ENCODE measurements around the gene TMEM164.

TMEM164 gene

GRCh38 chrX:110180928-110181310 is 178.0 kb downstream of the TMEM164 start:
- peak overlapping the region; percentile 20 for H3K4me2 ChIP-seq (ENCODE audit: low read length)
- H2BK12ac ChIP-seq (ENCODE audit: low read length) = peak overlapping the region; percentile 71
- H4K8ac ChIP-seq (ENCODE audit: low read depth, low read length) = no peak overlapping the region
- no peaks in the 10 kb centered on the region for H3K36me3 ChIP-seq (ENCODE audit: control insufficient read depth in 1 of 2, insufficient read depth in 2 of 2, low read length in 2 of 2)
- H3K79me1 ChIP-seq (ENCODE audit: low read length) = peaks cover 7% of the 10 kb centered on the region
- H2BK5ac ChIP-seq (ENCODE audit: low read depth, low read length, poor library complexity) = no peak overlapping the region
- no peaks in the 10 kb centered on the region for H3K9me3 ChIP-seq (ENCODE audit: insufficient read depth, low read depth, low read length)
- no peak overlapping the region for H2BK120ac ChIP-seq (ENCODE audit: insufficient read depth, low read length, poor library complexity)
- no peak overlapping the region for H2AK5ac ChIP-seq (ENCODE audit: low read length)
- no peak overlapping the region for H3K9ac ChIP-seq (ENCODE audit: low read length)
- H2AFZ ChIP-seq (ENCODE audit: insufficient read depth, low read length, poor library complexity) = no peak overlapping the region
- no peak overlapping the region for H3K14ac ChIP-seq (ENCODE audit: low read length)
- no peak overlapping the region for H3K23ac ChIP-seq (ENCODE audit: low read length)
- peak overlapping the region; percentile 85 for H3K27ac ChIP-seq (ENCODE audit: low read depth, low read length)
- H3K4ac ChIP-seq (ENCODE audit: low read depth, low read length) = no peak overlapping the region
- no peak overlapping the region for H3K4me3 ChIP-seq (ENCODE audit: low read depth, low read length)
- peaks cover 1% of the 10 kb centered on the region for H3K79me2 ChIP-seq (ENCODE audit: control insufficient read depth, insufficient read depth, low read length, poor library complexity)
- no peak overlapping the region for H3K18ac ChIP-seq (ENCODE audit: low read length)
- H4K12ac ChIP-seq (ENCODE audit: low read depth, low read length) = no peak overlapping the region
- H3K4me1 ChIP-seq (ENCODE audit: control insufficient read depth in 1 of 2, insufficient read depth in 2 of 2, low read length in 2 of 2) = peaks cover 14 to 21% of the 10 kb centered on the region in 2 experiments
- no CpG with 5 or more reads among the region's 6 CpGs for WGBS (ENCODE audit: extremely low coverage, insufficient coverage, insufficient read length)
- DNase-seq = peak in 1 of 2 donors; percentile 7
- H4K91ac ChIP-seq (ENCODE audit: low read depth, low read length) = peak overlapping the region; percentile 89
- no peaks in the 10 kb centered on the region for H3K27me3 ChIP-seq (ENCODE audit: insufficient read depth, low read length)

- H3K14ac ChIP-seq (ENCODE audit: low read length) = no peak overlapping the region
- no peak overlapping the region for H3K4me3 ChIP-seq (ENCODE audit: low read depth, low read length)
- H3K27ac ChIP-seq (ENCODE audit: low read depth, low read length) = peak overlapping the region; percentile 85
- no peaks in the 10 kb centered on the region for H3K9me3 ChIP-seq (ENCODE audit: insufficient read depth, low read depth, low read length)
- no peak overlapping the region for H4K8ac ChIP-seq (ENCODE audit: low read depth, low read length)
- peak overlapping the region; percentile 20 for H3K4me2 ChIP-seq (ENCODE audit: low read length)
- H3K4me1 ChIP-seq (ENCODE audit: control insufficient read depth in 1 of 2, insufficient read depth in 2 of 2, low read length in 2 of 2) = peaks cover 14 to 21% of the 10 kb centered on the region in 2 experiments
- H3K9ac ChIP-seq (ENCODE audit: low read length) = no peak overlapping the region
- peaks cover 1% of the 10 kb centered on the region for H3K79me2 ChIP-seq (ENCODE audit: control insufficient read depth, insufficient read depth, low read length, poor library complexity)
- no peak overlapping the region for H4K12ac ChIP-seq (ENCODE audit: low read depth, low read length)
- peaks cover 7% of the 10 kb centered on the region for H3K79me1 ChIP-seq (ENCODE audit: low read length)
- no peak overlapping the region for H3K4ac ChIP-seq (ENCODE audit: low read depth, low read length)
- H2BK120ac ChIP-seq (ENCODE audit: insufficient read depth, low read length, poor library complexity) = no peak overlapping the region
- no peak overlapping the region for H2AK5ac ChIP-seq (ENCODE audit: low read length)
- H3K36me3 ChIP-seq (ENCODE audit: control insufficient read depth in 1 of 2, insufficient read depth in 2 of 2, low read length in 2 of 2) = no peaks in the 10 kb centered on the region
- peak overlapping the region; percentile 89 for H4K91ac ChIP-seq (ENCODE audit: low read depth, low read length)
- H2AFZ ChIP-seq (ENCODE audit: insufficient read depth, low read length, poor library complexity) = no peak overlapping the region
- peak in 1 of 2 donors; percentile 50 for DNase-seq
- no peak overlapping the region for H3K23ac ChIP-seq (ENCODE audit: low read length)
- no CpG with 5 or more reads among the region's 2 CpGs for WGBS (ENCODE audit: extremely low coverage, insufficient coverage, insufficient read length)
- no peaks in the 10 kb centered on the region for H3K27me3 ChIP-seq (ENCODE audit: insufficient read depth, low read length)
- H2BK12ac ChIP-seq (ENCODE audit: low read length) = no peak overlapping the region
- no peak overlapping the region for H3K18ac ChIP-seq (ENCODE audit: low read length)
- H2BK5ac ChIP-seq (ENCODE audit: low read depth, low read length, poor library complexity) = no peak overlapping the region
These were observed 178.7 kb downstream of the TMEM164 start for GRCh38 chrX:110181459-110182137.

- no CpG with 5 or more reads among the region's 1 CpG for WGBS (ENCODE audit: extremely low coverage, insufficient coverage, insufficient read length)
- H3K14ac ChIP-seq (ENCODE audit: low read length) = peak overlapping the region; percentile 22
- peak overlapping the region; percentile 59 for H2BK120ac ChIP-seq (ENCODE audit: insufficient read depth, low read length, poor library complexity)
- no peak overlapping the region for H2AFZ ChIP-seq (ENCODE audit: insufficient read depth, low read length, poor library complexity)
- no peak overlapping the region for H4K12ac ChIP-seq (ENCODE audit: low read depth, low read length)
- no peaks in the 10 kb centered on the region for H3K27me3 ChIP-seq (ENCODE audit: insufficient read depth, low read length)
- DNase-seq = no peak
- H3K36me3 ChIP-seq (ENCODE audit: control insufficient read depth in 1 of 2, insufficient read depth in 2 of 2, low read length in 2 of 2) = no peaks in the 10 kb centered on the region
- H3K9me3 ChIP-seq (ENCODE audit: insufficient read depth, low read depth, low read length) = no peaks in the 10 kb centered on the region
- H3K23ac ChIP-seq (ENCODE audit: low read length) = no peak overlapping the region
- H4K91ac ChIP-seq (ENCODE audit: low read depth, low read length) = peak overlapping the region; percentile 61
- peak overlapping the region; percentile 78 for H3K27ac ChIP-seq (ENCODE audit: low read depth, low read length)
- peak overlapping the region; percentile 51 for H2BK5ac ChIP-seq (ENCODE audit: low read depth, low read length, poor library complexity)
- peaks cover 14 to 21% of the 10 kb centered on the region in 2 experiments for H3K4me1 ChIP-seq (ENCODE audit: control insufficient read depth in 1 of 2, insufficient read depth in 2 of 2, low read length in 2 of 2)
- H3K4ac ChIP-seq (ENCODE audit: low read depth, low read length) = no peak overlapping the region
- peaks cover 1% of the 10 kb centered on the region for H3K79me2 ChIP-seq (ENCODE audit: control insufficient read depth, insufficient read depth, low read length, poor library complexity)
- H4K8ac ChIP-seq (ENCODE audit: low read depth, low read length) = peak overlapping the region; percentile 4
- peak overlapping the region; percentile 21 for H3K18ac ChIP-seq (ENCODE audit: low read length)
- H2AK5ac ChIP-seq (ENCODE audit: low read length) = peak overlapping the region; percentile 5
- H3K4me2 ChIP-seq (ENCODE audit: low read length) = no peak overlapping the region
- H3K4me3 ChIP-seq (ENCODE audit: low read depth, low read length) = no peak overlapping the region
- no peak overlapping the region for H3K9ac ChIP-seq (ENCODE audit: low read length)
- peaks cover 7% of the 10 kb centered on the region for H3K79me1 ChIP-seq (ENCODE audit: low read length)
- peak overlapping the region; percentile 52 for H2BK12ac ChIP-seq (ENCODE audit: low read length)
These were observed 179.4 kb downstream of the TMEM164 start for GRCh38 chrX:110182362-110182761.

- no peaks in the 10 kb centered on the region for H3K27me3 ChIP-seq (ENCODE audit: insufficient read depth, low read length)
- peak overlapping the region; percentile 52 for H2BK12ac ChIP-seq (ENCODE audit: low read length)
- H3K36me3 ChIP-seq (ENCODE audit: control insufficient read depth in 1 of 2, insufficient read depth in 2 of 2, low read length in 2 of 2) = no peaks in the 10 kb centered on the region
- no peak overlapping the region for H3K4me3 ChIP-seq (ENCODE audit: low read depth, low read length)
- H4K12ac ChIP-seq (ENCODE audit: low read depth, low read length) = no peak overlapping the region
- peaks cover 1% of the 10 kb centered on the region for H3K79me2 ChIP-seq (ENCODE audit: control insufficient read depth, insufficient read depth, low read length, poor library complexity)
- no peak overlapping the region for H3K23ac ChIP-seq (ENCODE audit: low read length)
- H3K9ac ChIP-seq (ENCODE audit: low read length) = no peak overlapping the region
- peaks cover 14 to 21% of the 10 kb centered on the region in 2 experiments for H3K4me1 ChIP-seq (ENCODE audit: control insufficient read depth in 1 of 2, insufficient read depth in 2 of 2, low read length in 2 of 2)
- H2BK5ac ChIP-seq (ENCODE audit: low read depth, low read length, poor library complexity) = peak overlapping the region; percentile 51
- peak overlapping the region; percentile 22 for H3K14ac ChIP-seq (ENCODE audit: low read length)
- H3K18ac ChIP-seq (ENCODE audit: low read length) = peak overlapping the region; percentile 21
- WGBS (ENCODE audit: extremely low coverage, insufficient coverage, insufficient read length) = no CpG with 5 or more reads among the region's 6 CpGs
- H2BK120ac ChIP-seq (ENCODE audit: insufficient read depth, low read length, poor library complexity) = no peak overlapping the region
- H3K79me1 ChIP-seq (ENCODE audit: low read length) = peaks cover 7% of the 10 kb centered on the region
- no peak overlapping the region for H3K4me2 ChIP-seq (ENCODE audit: low read length)
- H3K9me3 ChIP-seq (ENCODE audit: insufficient read depth, low read depth, low read length) = no peaks in the 10 kb centered on the region
- H3K4ac ChIP-seq (ENCODE audit: low read depth, low read length) = no peak overlapping the region
- DNase-seq = peak in 1 of 2 donors; percentile 12
- peak overlapping the region; percentile 61 for H4K91ac ChIP-seq (ENCODE audit: low read depth, low read length)
- H2AK5ac ChIP-seq (ENCODE audit: low read length) = peak overlapping the region; percentile 5
- no peak overlapping the region for H2AFZ ChIP-seq (ENCODE audit: insufficient read depth, low read length, poor library complexity)
- H4K8ac ChIP-seq (ENCODE audit: low read depth, low read length) = peak overlapping the region; percentile 4
- H3K27ac ChIP-seq (ENCODE audit: low read depth, low read length) = peak overlapping the region; percentile 78
These were observed 180.0 kb downstream of the TMEM164 start for GRCh38 chrX:110182865-110183264.
